Spleen (tissue), 11 donors: ENCODE measurements around the gene HIVEP3. TPM values are rescaled to one million over a fixed set of nuclear protein-coding genes. Genes with fewer than 3 reads are reported as not detected.

Experiments
- DNase-seq: peaks from one replicate; pipeline ENCODE4 v3.0.0-alpha.2; 2020
- H3K27ac ChIP-seq, 8 donors: fragments of 200-600 bp; sonication (generic) in 7 of 8; 1 replicate in 4 of 8; 2 replicates in 4 of 8; pipeline versions ENCODE4 v1.5.0 to v1.8.0; 2016 to 2021; ENCODE audit warnings: inconsistent platforms in 4 of 8, mild to moderate bottlenecking in 4 of 8, moderate library complexity in 1 of 8
- H3K27me3 ChIP-seq, 7 donors: fragments of 200-600 bp; sonication (generic) in 6 of 7; replicated peaks in 1 of 7; 1 replicate in 4 of 7; 2 replicates in 3 of 7; pipeline versions ENCODE4 v1.5.0 to v1.8.0; 2016 to 2021; ENCODE audit warnings: inconsistent platforms in 3 of 7, mild to moderate bottlenecking in 1 of 7
- H3K36me3 ChIP-seq, 6 donors: fragments of 200-600 bp; sonication (generic) in 5 of 6; 1 replicate in 4 of 6; 2 replicates in 2 of 6; pipeline versions ENCODE4 v1.5.0 to v1.8.0; 2016 to 2021; ENCODE audit warnings: inconsistent platforms in 2 of 6
- H3K4me1 ChIP-seq, 6 donors: fragments of 200-600 bp; sonication (generic) in 5 of 6; 1 replicate in 3 of 6; 2 replicates in 3 of 6; pipeline versions ENCODE4 v1.5.0 to v1.8.0; 2016 to 2021; ENCODE audit warnings: inconsistent platforms in 3 of 6
- H3K4me3 ChIP-seq, 8 donors: fragments of 200-600 bp; sonication (generic) in 7 of 8; 1 replicate in 4 of 8; 2 replicates in 4 of 8; pipeline versions ENCODE4 v1.5.0 to v1.8.0; 2016 to 2021; ENCODE audit warnings: inconsistent platforms in 4 of 8, mild to moderate bottlenecking in 4 of 8, moderate library complexity in 2 of 8
- H3K9me3 ChIP-seq, 8 donors: fragments of 200-600 bp; sonication (generic) in 7 of 8; 1 replicate in 4 of 8; 2 replicates in 4 of 8; pipeline versions ENCODE4 v1.5.0 to v1.8.0; 2016 to 2021; ENCODE audit warnings: inconsistent platforms in 4 of 8
- POLR2A ChIP-seq, 3 donors: fragments of 450-650 bp; IDR thresholded peaks; one replicate each; pipeline ENCODE4 v1.5.1; 2017; ENCODE audit warnings: antibody characterized with exemption in 3 of 3, mild to moderate bottlenecking in 1 of 3
- POLR2AphosphoS5 ChIP-seq, 3 donors: sonication (generic); formaldehyde crosslinking; IDR thresholded peaks; one replicate each; pipeline ENCODE4 v1.5.1; 2017; ENCODE audit warnings: antibody characterized with exemption in 3 of 3
- WGBS, 5 donors: extraction: QIAGEN DNeasy Blood & Tissue Kit in 3 of 5; methylation state at CpG; one replicate each; pipeline versions ENCODE4 v1.1.5 to v1.1.7; 2013 to 2018; 5-methylcytosine and 5-hydroxymethylcytosine counted together
- intact Hi-C: fragments of 100-400 bp; cut with DNase I; formaldehyde crosslinking; loops from one replicate; pipeline ENCODE4 v1.15.0; 2023; ENCODE audit warnings: low total_unique reads
- polyA plus RNA-seq, 3 donors: library from polyadenylated mRNA; stranded (reverse); fragments of 200-250 nt; gene quantifications; one replicate each; pipeline ENCODE4 v1.2.1, GENCODE V29; 2013
- total RNA-seq, 7 donors: library from RNA; depleted of rRNA in 3 of 7; stranded (reverse); fragments of >200 nt in 3 of 7; fragmentation: NEBNext Ultra II Directional in 4 of 7; extraction: Animal tissue kit (Norgen Biotek cat#: 25700) in 4 of 7; gene quantifications; one replicate each; pipeline versions ENCODE4 v1.1.0 to v1.2.1, GENCODE V29; 2016 to 2021
- TF ChIP-seq, protein P1 (sequence below), 11 experiments: fragments of 200-600 bp in 7 of 11; fragments of 450-650 bp in 4 of 11; sonication (generic) in 4 of 11; IDR thresholded peaks in 8 of 11; conservative IDR thresholded peaks in 3 of 11; 1 replicate in 7 of 11; 2 replicates in 4 of 11; pipeline versions ENCODE4 v1.4.0 to v1.8.0; 2016 to 2021; ENCODE audit warnings: antibody characterized with exemption in 11 of 11, inconsistent platforms in 4 of 11, mild to moderate bottlenecking in 1 of 11
- donor health status: healthy with polysubstance abuse.
- donor health status: DM: no; HTN: no; CAD: no; lungs with moderate emphysema.
- donor health status: DM: no; HTN: no; CAD: no.
- donor health status: Bipolar disorder and iron deficiency.
- donor health status: healthy.
- donor health status: DM: no; HTN: no; CAD: no.
- donor health status: DM: yes; HTN: yes; CAD: no.

HIVEP3 gene
- total and polyA plus RNA-seq, 10 donors: 2.4 to 21.2 (median 8.2) TPM

DNA sequence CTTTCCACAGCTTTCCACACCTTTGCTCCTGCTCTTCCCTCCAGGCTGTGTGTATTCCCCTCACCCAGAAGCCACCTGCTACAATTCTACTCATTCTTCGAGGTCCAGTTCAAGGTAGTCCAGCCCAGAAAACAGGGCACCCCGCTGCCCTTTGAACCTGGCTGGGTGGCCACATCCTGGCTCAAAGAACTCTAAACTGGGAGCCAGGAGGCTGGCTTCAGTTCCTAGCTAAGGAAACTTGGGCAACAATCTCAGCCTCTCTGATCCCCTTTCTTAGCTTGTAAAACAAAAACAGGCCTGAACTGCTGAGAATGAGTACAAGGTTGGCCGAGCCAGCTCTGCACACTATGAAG lies 438.9 kb downstream of the HIVEP3 start:
- Histone ChIP-seq H3K36me3 (no peaks in the 10 kb centered on the region), H3K4me3 (no peak overlapping the region), H3K27me3 (peaks cover 0 to 9% (median 0%) of the 10 kb centered on the region in 7 donors), H3K27ac (no peak overlapping the region), H3K4me1 (peaks cover 0 to 50% (median 17%) of the 10 kb centered on the region in 6 donors), H3K9me3 (no peaks in the 10 kb centered on the region)
- intact Hi-C loops: no loop called here
- TF ChIP-seq POLR2AphosphoS5 (IDR thresholded peaks at IDR 0.05): no peak
- TF ChIP-seq POLR2A (IDR thresholded peaks at IDR 0.05): no peak
- peak; percentile 17 for DNase-seq
- WGBS, 5 donors: 75 to 90% (median 84%) methylated on average over 3 of the region's 3 CpGs

DNA sequence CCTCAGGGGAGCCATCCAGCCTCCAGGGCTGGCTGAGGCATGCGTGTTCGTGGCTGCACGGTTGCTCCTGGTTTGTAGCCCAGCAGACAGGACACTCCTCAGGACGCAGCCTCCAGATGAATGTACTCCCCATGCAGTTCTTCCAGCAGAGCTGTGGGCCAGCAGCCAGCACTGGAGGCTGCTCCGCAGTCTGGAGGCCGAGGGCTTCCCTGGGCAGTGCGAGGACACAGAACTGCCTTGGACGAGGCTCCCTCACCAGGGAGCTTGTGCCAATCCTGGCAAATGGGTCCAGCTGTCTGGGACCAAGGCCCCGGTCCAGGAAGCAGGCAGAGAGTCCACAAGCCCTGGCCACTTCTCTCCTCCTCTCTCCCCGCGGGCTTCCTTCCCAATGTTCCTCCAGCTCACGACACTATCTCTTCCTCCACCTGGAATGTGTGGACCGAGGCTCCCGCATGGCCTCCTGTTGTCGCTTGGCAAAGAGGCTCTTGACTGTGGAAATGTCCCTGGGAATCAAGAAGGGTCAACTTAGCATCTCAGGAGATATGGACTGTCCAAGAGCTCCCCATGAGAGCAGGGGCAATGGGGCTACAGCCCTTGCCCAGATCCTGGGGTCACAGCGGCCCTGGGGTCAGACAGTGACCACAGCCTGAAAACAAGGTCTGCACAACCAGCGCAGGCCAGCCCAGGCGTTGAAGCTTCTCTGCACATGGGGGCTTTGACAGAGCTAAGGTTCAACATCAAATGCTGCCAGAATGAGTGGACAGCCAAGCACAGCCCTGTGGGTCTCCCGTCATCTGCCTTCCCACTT lies 439.5 kb downstream of the HIVEP3 start:
- H3K9me3 ChIP-seq: no peaks in the 10 kb centered on the region
- 66 to 77% (median 69%) methylated on average over 16 to 19 of the region's 19 CpGs for WGBS, 5 donors
- peaks cover 0 to 50% (median 16%) of the 10 kb centered on the region in 6 donors for H3K4me1 ChIP-seq
- DNase-seq: peak; percentile 73
- peaks cover 0 to 4% (median 0%) of the 10 kb centered on the region in 7 donors for H3K27me3 ChIP-seq
- H3K4me3 ChIP-seq: no peak overlapping the region
- no peaks in the 10 kb centered on the region for H3K36me3 ChIP-seq
- TF ChIP-seq POLR2AphosphoS5 (IDR thresholded peaks at IDR 0.05): peak in 2 of 3 donors; percentile 24 to 43
- TF ChIP-seq, protein P1, sequence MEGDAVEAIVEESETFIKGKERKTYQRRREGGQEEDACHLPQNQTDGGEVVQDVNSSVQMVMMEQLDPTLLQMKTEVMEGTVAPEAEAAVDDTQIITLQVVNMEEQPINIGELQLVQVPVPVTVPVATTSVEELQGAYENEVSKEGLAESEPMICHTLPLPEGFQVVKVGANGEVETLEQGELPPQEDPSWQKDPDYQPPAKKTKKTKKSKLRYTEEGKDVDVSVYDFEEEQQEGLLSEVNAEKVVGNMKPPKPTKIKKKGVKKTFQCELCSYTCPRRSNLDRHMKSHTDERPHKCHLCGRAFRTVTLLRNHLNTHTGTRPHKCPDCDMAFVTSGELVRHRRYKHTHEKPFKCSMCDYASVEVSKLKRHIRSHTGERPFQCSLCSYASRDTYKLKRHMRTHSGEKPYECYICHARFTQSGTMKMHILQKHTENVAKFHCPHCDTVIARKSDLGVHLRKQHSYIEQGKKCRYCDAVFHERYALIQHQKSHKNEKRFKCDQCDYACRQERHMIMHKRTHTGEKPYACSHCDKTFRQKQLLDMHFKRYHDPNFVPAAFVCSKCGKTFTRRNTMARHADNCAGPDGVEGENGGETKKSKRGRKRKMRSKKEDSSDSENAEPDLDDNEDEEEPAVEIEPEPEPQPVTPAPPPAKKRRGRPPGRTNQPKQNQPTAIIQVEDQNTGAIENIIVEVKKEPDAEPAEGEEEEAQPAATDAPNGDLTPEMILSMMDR (IDR thresholded peaks at IDR 0.05 in 8 of 11, conservative IDR thresholded peaks at IDR 0.05 in 3 of 11): no peak
- peak overlapping the region in 1 of 8 donors; percentile 35 for H3K27ac ChIP-seq
- intact Hi-C loops: no loop called here

DNA sequence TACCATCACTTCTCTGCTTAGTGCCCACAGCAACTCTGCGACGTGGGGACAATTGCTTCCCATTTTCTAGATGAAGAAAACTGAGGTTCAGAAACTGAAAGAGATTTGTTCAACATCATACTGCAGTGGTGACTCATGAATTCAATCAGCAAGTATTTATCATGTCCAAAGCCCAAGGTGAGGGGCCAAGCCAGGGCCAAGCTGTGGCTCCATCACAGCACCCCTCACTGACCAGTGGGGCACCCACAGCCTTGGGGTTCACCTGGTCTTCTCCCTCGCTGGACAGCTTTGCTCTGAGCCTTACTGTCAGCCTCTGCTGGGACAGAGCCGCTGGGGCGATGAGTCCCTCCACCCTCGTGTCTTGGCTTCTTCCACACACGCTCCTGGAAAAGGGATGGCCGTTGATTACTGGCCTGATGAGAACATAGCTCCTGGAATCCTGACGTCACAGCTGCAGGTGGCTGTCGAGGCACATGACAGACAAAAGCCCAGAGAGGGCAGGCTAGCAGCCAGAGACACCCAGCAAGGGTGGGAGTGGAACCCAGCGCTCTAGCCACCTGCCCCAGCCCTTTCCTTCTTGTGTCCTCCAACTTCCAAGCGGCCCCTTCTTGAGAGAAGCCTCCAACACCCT lies 440.5 kb downstream of the HIVEP3 start:
- Histone ChIP-seq H3K4me3 (no peak overlapping the region), H3K27ac (no peak overlapping the region), H3K27me3 (no peaks in the 10 kb centered on the region), H3K4me1 (peaks cover 0 to 54% (median 19%) of the 10 kb centered on the region in 6 donors), H3K36me3 (no peaks in the 10 kb centered on the region), H3K9me3 (no peaks in the 10 kb centered on the region)
- no peak for TF ChIP-seq POLR2A (IDR thresholded peaks at IDR 0.05)
- TF ChIP-seq POLR2AphosphoS5 (IDR thresholded peaks at IDR 0.05): no peak
- TF ChIP-seq, protein P1 (IDR thresholded peaks at IDR 0.05 in 8 of 11, conservative IDR thresholded peaks at IDR 0.05 in 3 of 11): no peak
- intact Hi-C loops: no loop called here
- 80 to 88% (median 87%) methylated on average over 9 to 12 of the region's 12 CpGs for WGBS, 5 donors
- peak; percentile 63 for DNase-seq

DNA sequence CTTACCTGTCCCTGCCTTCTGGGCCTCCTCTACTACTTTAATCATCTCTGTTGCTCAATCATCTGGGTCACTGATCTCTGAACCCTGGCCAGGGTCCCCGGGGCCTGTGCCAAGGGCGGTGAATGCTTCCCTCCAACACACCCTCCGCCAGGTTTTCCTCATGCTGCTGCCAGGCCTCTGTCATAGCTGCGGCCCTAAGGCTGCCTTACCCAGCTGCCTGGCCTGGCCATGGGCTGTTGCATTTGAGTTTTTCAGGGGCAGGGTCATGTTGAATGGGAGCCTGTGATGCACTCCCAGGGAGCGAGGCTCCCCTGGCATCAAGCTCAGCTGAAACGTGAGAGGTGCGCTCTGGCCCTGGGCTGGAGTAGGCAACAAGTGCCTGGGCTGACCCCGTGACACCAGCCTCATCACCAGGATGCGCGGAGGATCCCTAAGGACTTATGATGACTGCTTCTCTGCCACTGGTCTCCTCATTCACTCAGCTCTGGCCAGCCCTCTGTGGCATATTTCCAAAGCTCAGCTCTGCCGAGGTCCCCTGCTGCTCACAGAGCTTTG lies 441.8 kb downstream of the HIVEP3 start:
- TF ChIP-seq POLR2A (IDR thresholded peaks at IDR 0.05) (no peak), POLR2AphosphoS5 (IDR thresholded peaks at IDR 0.05) (no peak)
- TF ChIP-seq, protein P1 (IDR thresholded peaks at IDR 0.05 in 8 of 11, conservative IDR thresholded peaks at IDR 0.05 in 3 of 11): no peak
- Histone ChIP-seq H3K9me3 (no peaks in the 10 kb centered on the region), H3K27ac (peak overlapping the region in 1 of 8 donors; percentile 14), H3K36me3 (no peaks in the 10 kb centered on the region), H3K4me3 (no peak overlapping the region), H3K27me3 (no peaks in the 10 kb centered on the region), H3K4me1 (peaks cover 0 to 54% (median 19%) of the 10 kb centered on the region in 6 donors)
- intact Hi-C loops: no loop called here
- peak; percentile 40 for DNase-seq
- WGBS, 5 donors: 64 to 81% (median 76%) methylated on average over 4 to 11 of the region's 11 CpGs
